Fibroblast of skin of scalp (primary cell): ENCODE measurements around the gene STAP2.
A peak's percentile ranks its signal among the peaks of the same experiment; 100 is the strongest.
"Not testable (repeated sequence)": the region's sequence is repeated elsewhere in the genome, so short reads cannot be mapped to it uniquely, and the experiment has no call there.

Experiments
- DNase-seq: peaks from one replicate; pipeline ENCODE4 v3.0.0-alpha.2; 2013

The STAP2 gene

GRCh38 chr19:4357095-4357797, 18.6 kb upstream of the STAP2 start:
- no peak for DNase-seq

GRCh38 chr19:4354897-4355296, 16.3 kb upstream of the STAP2 start:
- no peak for DNase-seq

DNA sequence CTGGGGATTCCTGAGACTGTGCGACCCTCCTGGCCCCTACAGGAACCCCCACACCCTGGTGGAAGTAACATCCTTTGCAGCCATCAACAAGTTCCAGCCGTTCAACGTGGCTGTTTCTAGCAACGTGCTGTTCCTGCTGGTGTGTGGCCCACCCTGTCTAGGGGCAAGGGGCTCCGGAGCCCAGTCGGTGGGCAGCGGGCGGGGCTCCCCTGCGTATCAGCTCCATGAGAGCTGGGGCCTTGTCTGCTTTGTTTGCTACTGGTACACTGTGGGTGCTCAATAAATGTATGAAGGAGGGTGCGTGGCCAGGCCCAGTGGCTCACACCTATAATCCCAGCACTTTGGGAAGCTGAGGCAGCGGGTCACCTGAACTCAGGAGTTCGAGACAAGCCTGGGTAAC, 15.7 kb upstream of the STAP2 start:
- DNase-seq: no peak

GRCh38 chr19:4352701-4353121, 14.1 kb upstream of the STAP2 start:
- DNase-seq: peak; percentile 65

GRCh38 chr19:4350726-4351125, 12.1 kb upstream of the STAP2 start:
- no peak for DNase-seq

- no peak for DNase-seq
These were observed 11.5 kb upstream of the STAP2 start for GRCh38 chr19:4350111-4350510.

GRCh38 chr19:4349225-4349624, 10.6 kb upstream of the STAP2 start:
- DNase-seq: not testable (repeated sequence)

DNA sequence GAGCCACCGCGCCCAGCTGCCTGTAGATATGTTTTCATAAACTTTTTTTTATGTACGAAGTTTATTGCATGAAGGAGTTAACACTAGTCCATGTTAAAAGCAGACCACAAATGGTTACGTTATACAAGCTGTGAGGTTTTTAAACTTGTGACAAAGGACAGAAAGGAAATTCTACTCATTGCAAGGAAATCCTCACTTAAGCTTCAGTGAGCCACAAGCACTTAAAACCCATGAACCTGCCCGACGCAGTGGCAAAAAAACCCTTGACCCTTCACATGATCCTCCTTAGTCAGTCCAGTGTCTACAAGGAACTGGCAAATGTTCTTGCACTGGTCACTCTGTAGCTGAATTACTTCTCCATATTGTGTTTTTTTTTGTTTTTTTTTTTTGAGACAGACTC, 8.9 kb upstream of the STAP2 start:
- no peak for DNase-seq

GRCh38 chr19:4346020-4346383, 7.4 kb upstream of the STAP2 start:
- no peak for DNase-seq

GRCh38 chr19:4345342-4346019, 6.9 kb upstream of the STAP2 start:
- no peak for DNase-seq

DNA sequence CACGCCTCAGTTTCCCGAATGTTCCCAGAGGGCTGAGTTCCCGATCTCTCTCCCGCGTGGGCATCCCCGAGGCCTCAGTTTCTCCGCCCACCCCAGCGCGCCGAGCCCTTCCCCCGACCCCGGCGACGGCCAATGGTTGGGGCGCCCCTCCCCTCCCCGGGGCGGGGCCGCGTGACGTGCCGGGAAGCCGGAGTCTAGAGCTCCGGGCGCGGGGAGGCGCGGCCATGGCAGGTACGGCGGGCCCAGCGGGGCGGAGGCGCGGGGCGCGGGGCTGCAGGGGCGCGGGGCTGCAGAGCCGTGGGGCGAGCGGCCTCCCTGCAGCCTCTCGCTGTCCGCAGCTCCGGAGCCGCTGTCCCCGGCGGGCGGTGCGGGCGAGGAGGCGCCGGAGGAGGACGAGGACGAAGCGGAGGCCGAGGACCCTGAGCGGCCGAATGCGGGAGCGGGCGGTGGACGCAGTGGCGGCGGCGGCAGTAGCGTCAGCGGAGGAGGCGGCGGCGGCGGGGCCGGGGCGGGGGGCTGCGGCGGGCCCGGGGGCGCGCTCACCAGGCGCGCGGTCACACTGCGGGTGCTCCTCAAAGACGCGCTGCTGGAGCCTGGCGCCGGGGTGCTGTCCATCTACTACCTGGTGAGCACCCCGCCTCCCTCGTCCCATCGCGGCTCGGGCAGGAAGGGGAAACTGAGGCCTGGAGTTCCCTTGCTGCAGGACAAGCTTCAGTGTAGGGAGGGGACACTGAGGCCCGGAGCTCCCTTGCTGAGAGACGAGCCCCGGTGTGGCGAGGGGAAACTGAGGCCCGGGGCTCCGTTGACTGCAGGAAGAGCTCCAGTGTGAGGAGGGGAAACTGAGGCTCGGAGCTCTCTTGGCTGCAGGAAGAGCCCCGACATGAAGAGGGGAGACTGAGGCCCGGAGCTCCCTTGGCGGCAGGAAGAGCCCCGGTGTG, 5.0 kb upstream of the STAP2 start, which contains the start of gene MPND:
Gene MPND, plus strand, starts transcription at position 193 of the 938 bp plus-strand sequence. Its CDS starts 32 bp downstream, at position 225.
- DNase-seq: peak; percentile 83

DNA sequence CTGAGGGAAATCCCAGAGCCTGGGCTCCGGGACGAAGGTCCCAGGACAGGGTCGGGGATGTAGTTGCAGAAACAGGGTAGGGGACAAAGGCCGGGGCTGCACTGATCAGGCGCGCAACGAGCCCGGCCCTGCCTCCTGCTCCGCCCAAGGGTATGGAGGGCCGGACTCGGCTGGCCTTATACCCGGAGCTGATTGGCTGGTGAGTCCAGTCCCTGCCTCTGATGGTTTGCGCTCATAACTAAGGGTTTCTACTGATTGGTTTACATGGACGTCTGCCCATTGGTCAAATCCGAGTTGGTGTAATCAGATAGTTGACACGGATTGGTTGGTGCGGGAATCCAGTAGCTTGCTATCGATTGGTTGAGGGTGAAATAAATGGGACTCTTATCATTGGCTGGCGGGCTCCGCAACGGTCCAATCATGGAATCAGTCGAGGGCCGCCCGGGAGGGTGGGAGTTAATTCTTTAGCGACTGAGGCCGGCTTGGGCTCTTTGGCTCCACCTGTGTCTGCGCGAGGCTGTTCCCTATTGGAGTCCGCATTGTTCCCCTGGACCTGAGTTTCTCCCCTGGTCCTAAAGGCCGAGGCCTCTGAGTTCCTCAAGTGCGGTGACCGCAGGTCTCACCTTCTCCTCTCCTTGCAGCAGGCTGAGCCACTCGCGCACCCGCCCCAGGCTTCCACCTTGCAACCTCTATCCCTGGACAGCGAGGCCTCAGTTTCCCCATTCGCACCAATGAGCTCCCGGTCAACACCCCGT, 4.2 kb upstream of the STAP2 start:
- peak; percentile 100 for DNase-seq

DNA sequence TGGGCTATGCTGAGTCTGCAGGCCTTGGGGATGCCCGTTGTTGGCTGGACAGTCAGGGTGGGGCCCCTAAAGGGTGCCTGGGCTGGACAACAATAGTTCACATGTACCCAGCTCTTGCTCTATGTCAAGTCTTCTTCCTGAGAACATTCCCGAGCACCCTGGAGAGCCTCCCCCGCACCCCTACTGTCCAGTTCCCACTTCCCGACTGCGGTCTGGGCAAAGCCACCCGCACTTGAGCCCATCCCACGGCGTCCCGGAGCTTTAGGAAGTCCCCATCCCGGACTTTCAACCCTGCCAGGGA, 3.6 kb upstream of the STAP2 start:
- no peak for DNase-seq

DNA sequence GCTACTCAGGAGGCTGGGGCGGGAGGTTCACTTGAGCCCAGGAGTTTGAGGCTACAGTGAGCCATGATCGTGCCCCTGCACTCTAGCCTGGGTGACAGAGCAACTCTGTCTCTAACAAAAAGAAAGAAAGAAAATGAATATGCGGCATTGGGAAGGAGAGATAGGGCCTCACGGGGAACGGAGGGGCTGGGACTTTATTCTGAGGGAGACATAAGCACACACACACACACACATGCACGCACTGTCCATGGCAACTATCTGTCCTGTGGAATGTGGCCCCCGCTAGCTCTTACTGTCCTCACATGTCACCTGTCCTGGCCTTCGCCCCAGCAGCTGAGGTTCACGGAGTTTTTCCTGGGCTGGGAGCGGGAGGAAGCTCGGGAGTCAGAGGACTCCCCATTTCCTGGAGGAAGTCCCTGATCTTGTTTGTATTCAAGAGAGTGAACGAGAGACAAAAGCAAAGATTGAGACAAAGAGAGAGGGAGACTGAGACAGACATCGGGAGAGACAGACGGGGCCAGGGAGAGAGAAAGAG, 654 bp downstream of the STAP2 start:
- DNase-seq: no peak

GRCh38 chr19:4334929-4335570, 3.6 kb downstream of the STAP2 start:
- no peak for DNase-seq

DNA sequence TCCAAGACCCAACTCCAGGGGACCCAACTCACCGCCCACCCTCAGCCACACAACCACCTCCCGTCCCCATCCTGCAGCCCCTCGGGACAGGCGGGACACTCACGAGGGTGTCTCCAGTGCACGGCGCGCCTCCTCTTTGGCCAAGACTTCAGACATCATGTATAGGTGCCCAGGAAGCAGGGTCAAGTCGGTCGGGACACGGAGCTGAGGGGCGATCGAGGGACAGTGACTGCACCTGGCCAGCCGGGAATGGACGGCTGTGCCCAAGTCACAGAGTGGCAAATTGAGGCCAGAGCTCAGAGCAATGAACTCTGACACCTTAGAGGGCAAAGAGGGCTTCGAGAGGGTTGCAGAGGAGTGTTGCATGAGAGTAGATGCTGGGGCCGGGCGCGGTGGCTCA, 8.8 kb downstream of the STAP2 start:
- DNase-seq: no peak

- not testable (repeated sequence) for DNase-seq
These were observed 9.5 kb downstream of the STAP2 start for GRCh38 chr19:4328991-4329681.

DNA sequence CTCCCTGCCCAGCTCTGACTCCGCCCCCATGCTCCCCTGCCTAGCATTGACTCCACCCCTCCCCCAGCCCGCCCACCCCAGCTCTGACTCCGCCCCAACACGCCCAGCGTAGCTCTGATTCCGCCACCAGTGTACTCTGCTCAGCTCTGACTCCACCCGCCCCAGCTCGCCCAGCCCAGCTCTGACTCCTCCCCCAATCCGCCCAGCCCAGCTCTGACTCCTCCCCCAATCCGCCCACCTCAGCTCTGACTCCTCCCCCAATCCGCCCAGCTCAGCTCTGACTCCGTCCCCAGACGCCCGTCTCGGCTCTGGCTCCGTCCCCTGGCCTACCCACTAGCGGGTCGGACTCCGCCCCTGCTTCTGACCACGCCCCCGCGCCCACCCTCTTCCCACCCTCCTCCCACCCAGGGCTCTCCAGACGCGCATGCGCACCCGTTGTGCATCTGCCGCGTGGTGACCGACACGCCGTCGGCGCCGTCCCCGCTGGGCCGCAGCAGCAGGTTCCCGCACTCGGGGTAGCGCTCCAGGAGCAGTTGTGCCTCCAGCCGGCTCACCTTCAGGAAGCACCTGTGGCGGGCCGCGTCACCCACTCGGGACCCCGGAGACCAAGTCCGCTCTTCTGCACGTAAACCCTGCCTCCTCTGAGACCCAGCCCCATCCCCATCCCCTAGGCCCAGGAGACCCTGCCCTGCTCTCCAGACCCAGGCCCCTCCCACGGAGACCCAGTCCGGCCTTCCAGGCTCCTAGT, 10.2 kb downstream of the STAP2 start:
- DNase-seq: peak; percentile 97

GRCh38 chr19:4327877-4328242, 10.8 kb downstream of the STAP2 start:
- no peak for DNase-seq

- peak; percentile 55 for DNase-seq
These were observed 11.3 kb downstream of the STAP2 start for GRCh38 chr19:4327252-4327876.
